NCI-H128 (cell line): ENCODE data around the gene MAGI2.
"Not testable (repeated sequence)": the region's sequence is repeated elsewhere in the genome, so short reads cannot be mapped to it uniquely, and the experiment has no call there.

Experiments
- DNase-seq: peaks from one replicate; lab custom pipeline; 2025; ENCODE audit not compliant: unreplicated experiment; lab: John Stamatoyannopoulos, UW

The MAGI2 gene

GRCh38 chr7:78261739-78262138, 1191.7 kb downstream of the MAGI2 start:
- no peak for DNase-seq

- no peak for DNase-seq
These were observed 1192.2 kb downstream of the MAGI2 start for GRCh38 chr7:78261302-78261701.

GRCh38 chr7:78260826-78261225, 1192.6 kb downstream of the MAGI2 start:
- no peak for DNase-seq

- no peak for DNase-seq
These were observed 1198.8 kb downstream of the MAGI2 start for GRCh38 chr7:78254726-78255055.

- DNase-seq: no peak
These were observed 1199.4 kb downstream of the MAGI2 start for GRCh38 chr7:78253850-78254725.

GRCh38 chr7:78248867-78249266, 1204.6 kb downstream of the MAGI2 start:
- DNase-seq: no peak

GRCh38 chr7:78247910-78248689, 1205.4 kb downstream of the MAGI2 start:
- DNase-seq: no peak

- DNase-seq: not testable (repeated sequence)
These were observed 1213.3 kb downstream of the MAGI2 start for GRCh38 chr7:78240179-78240578.

- no peak for DNase-seq
These were observed 1218.8 kb downstream of the MAGI2 start for GRCh38 chr7:78234634-78235033.

GRCh38 chr7:78232806-78233205, 1220.7 kb downstream of the MAGI2 start:
- no peak for DNase-seq

GRCh38 chr7:78226059-78226719, 1227.3 kb downstream of the MAGI2 start:
- no peak for DNase-seq

GRCh38 chr7:78225534-78225933, 1227.9 kb downstream of the MAGI2 start:
- DNase-seq: no peak

GRCh38 chr7:78224923-78225322, 1228.5 kb downstream of the MAGI2 start:
- no peak for DNase-seq

GRCh38 chr7:78223598-78223997, 1229.9 kb downstream of the MAGI2 start:
- DNase-seq: no peak

- no peak for DNase-seq
These were observed 1231.3 kb downstream of the MAGI2 start for GRCh38 chr7:78222001-78222751.

- no peak for DNase-seq
These were observed 1232.7 kb downstream of the MAGI2 start for GRCh38 chr7:78220754-78221153.

- DNase-seq: no peak
These were observed 1234.6 kb downstream of the MAGI2 start for GRCh38 chr7:78218876-78219275.

- no peak for DNase-seq
These were observed 1235.4 kb downstream of the MAGI2 start for GRCh38 chr7:78218051-78218450.

GRCh38 chr7:78215199-78215598, 1238.3 kb downstream of the MAGI2 start:
- DNase-seq: no peak

- DNase-seq: no peak
These were observed 1240.1 kb downstream of the MAGI2 start for GRCh38 chr7:78213402-78213801.

- no peak for DNase-seq
These were observed 1240.9 kb downstream of the MAGI2 start for GRCh38 chr7:78212476-78213060.
